HUES64 (cell line): ENCODE results near the gene CHST9.
A peak's percentile ranks its signal among the peaks of the same experiment; 100 is the strongest.
"Not testable (repeated sequence)": the region's sequence is repeated elsewhere in the genome, so short reads cannot be mapped to it uniquely, and the experiment has no call there.

Source experiments
- H3K27ac ChIP-seq: 2 replicates; pipeline ENCODE4 v1.7.0; 2013; ENCODE audit warnings: low read depth, low read length, inconsistent platforms
- H3K27me3 ChIP-seq: 2 replicates; pipeline ENCODE4 v1.6.1; 2013; ENCODE audit warnings: mild to moderate bottlenecking, low read length; ENCODE audit not compliant: insufficient read depth
- H3K36me3 ChIP-seq: 2 replicates; pipeline ENCODE4 v1.6.1; 2013; ENCODE audit warnings: mild to moderate bottlenecking, low read length; ENCODE audit not compliant: insufficient read depth
- H3K4me1 ChIP-seq: 2 replicates; pipeline ENCODE4 v1.6.1; 2013; ENCODE audit warnings: mild to moderate bottlenecking, low read length, moderate library complexity; ENCODE audit not compliant: insufficient read depth
- H3K4me3 ChIP-seq: 2 replicates; pipeline ENCODE4 v1.5.1; 2013; ENCODE audit warnings: mild to moderate bottlenecking, low read length, moderate library complexity
- H3K9ac ChIP-seq: 2 replicates; pipeline ENCODE4 v1.6.1; 2013; ENCODE audit warnings: mild to moderate bottlenecking, low read depth, low read length
- H3K9me3 ChIP-seq: 2 replicates; pipeline ENCODE4 v1.6.1; 2013; ENCODE audit warnings: low read depth, low read length; ENCODE audit not compliant: insufficient read depth
- whole genome bisulfite sequencing: fragments of 150-250, 120-280 bp; methylation state at CpG from one replicate; pipeline ENCODE4 v1.1.7; 2013; ENCODE audit warnings: missing lambda C conversion rate; 5-methylcytosine and 5-hydroxymethylcytosine counted together

CHST9 gene

GRCh38 chr18:26972549-26972948 is 212.6 kb downstream of the CHST9 start:
- H3K9me3 ChIP-seq, H3K27me3 ChIP-seq, H3K36me3 ChIP-seq, H3K27ac ChIP-seq, H3K4me3 ChIP-seq, H3K4me1 ChIP-seq, H3K9ac ChIP-seq: not testable (repeated sequence)
- 91% methylated on average over 15 of the region's 15 CpGs for WGBS

- Histone ChIP-seq H3K9ac (no peak overlapping the region), H3K4me1 (no peaks in the 10 kb centered on the region), H3K27ac (no peak overlapping the region), H3K9me3 (no peaks in the 10 kb centered on the region), H3K27me3 (no peaks in the 10 kb centered on the region), H3K36me3 (no peaks in the 10 kb centered on the region), H3K4me3 (no peak overlapping the region)
- WGBS = 89% methylated on average over 8 of the region's 8 CpGs
Measured at GRCh38 chr18:26971409-26971808, 213.7 kb downstream of the CHST9 start.

- H3K36me3 ChIP-seq = no peaks in the 10 kb centered on the region
- H3K4me3 ChIP-seq = no peak overlapping the region
- no peaks in the 10 kb centered on the region for H3K27me3 ChIP-seq
- H3K9me3 ChIP-seq = no peaks in the 10 kb centered on the region
- no peak overlapping the region for H3K9ac ChIP-seq
- 70% methylated on average over 3 of the region's 4 CpGs for WGBS
- no peaks in the 10 kb centered on the region for H3K4me1 ChIP-seq
- no peak overlapping the region for H3K27ac ChIP-seq
Measured at GRCh38 chr18:26970637-26971036, 214.5 kb downstream of the CHST9 start.

- Histone ChIP-seq H3K9ac (no peak overlapping the region), H3K27ac (no peak overlapping the region), H3K4me3 (no peak overlapping the region), H3K4me1 (peaks cover 4% of the 10 kb centered on the region; the same call in 1 of the 2 replicates), H3K27me3 (no peaks in the 10 kb centered on the region), H3K9me3 (no peaks in the 10 kb centered on the region), H3K36me3 (no peaks in the 10 kb centered on the region)
- 91% methylated on average over 3 of the region's 3 CpGs for WGBS
Measured at GRCh38 chr18:26965206-26965605, 219.9 kb downstream of the CHST9 start.

GRCh38 chr18:26963292-26963691 is 221.8 kb downstream of the CHST9 start:
- no peaks in the 10 kb centered on the region for H3K36me3 ChIP-seq
- WGBS = 88% methylated on average over 2 of the region's 3 CpGs
- H3K27me3 ChIP-seq = no peaks in the 10 kb centered on the region
- no peak overlapping the region for H3K4me3 ChIP-seq
- no peak overlapping the region for H3K27ac ChIP-seq
- no peak overlapping the region for H3K9ac ChIP-seq
- H3K9me3 ChIP-seq = no peaks in the 10 kb centered on the region
- peaks cover 6% of the 10 kb centered on the region; the same call in 1 of the 2 replicates for H3K4me1 ChIP-seq

- Histone ChIP-seq H3K27ac (no peak overlapping the region), H3K36me3 (no peaks in the 10 kb centered on the region), H3K27me3 (no peaks in the 10 kb centered on the region), H3K9ac (no peak overlapping the region), H3K4me1 (peaks cover 18% of the 10 kb centered on the region), H3K4me3 (no peak overlapping the region), H3K9me3 (no peaks in the 10 kb centered on the region)
- WGBS = 91% methylated on average over 2 of the region's 3 CpGs
Measured at GRCh38 chr18:26961839-26962238, 223.3 kb downstream of the CHST9 start.

GRCh38 chr18:26960911-26961310 is 224.2 kb downstream of the CHST9 start:
- no peaks in the 10 kb centered on the region for H3K9me3 ChIP-seq
- no peak overlapping the region for H3K4me3 ChIP-seq
- no peaks in the 10 kb centered on the region for H3K36me3 ChIP-seq
- H3K27me3 ChIP-seq = no peaks in the 10 kb centered on the region
- 64% methylated on average over 1 of the region's 4 CpGs for WGBS
- H3K4me1 ChIP-seq = peaks cover 23% of the 10 kb centered on the region
- H3K27ac ChIP-seq = no peak overlapping the region
- H3K9ac ChIP-seq = no peak overlapping the region

- 17% methylated on average over 4 of the region's 4 CpGs for WGBS
- no peaks in the 10 kb centered on the region for H3K36me3 ChIP-seq
- 0 out of 2 replicates have a peak overlapping the region, but pooled peaks have one; percentile 6 for H3K4me3 ChIP-seq
- no peaks in the 10 kb centered on the region for H3K9me3 ChIP-seq
- H3K4me1 ChIP-seq = peaks cover 19% of the 10 kb centered on the region
- H3K9ac ChIP-seq = no peak overlapping the region
- peak overlapping the region; percentile 86 for H3K27ac ChIP-seq
- H3K27me3 ChIP-seq = no peaks in the 10 kb centered on the region
Measured at GRCh38 chr18:26956863-26957262, 228.2 kb downstream of the CHST9 start.

GRCh38 chr18:26948703-26949102 is 236.4 kb downstream of the CHST9 start:
- H3K9ac ChIP-seq = no peak overlapping the region
- H3K36me3 ChIP-seq = no peaks in the 10 kb centered on the region
- WGBS = 80% methylated on average over 4 of the region's 4 CpGs
- no peak overlapping the region for H3K27ac ChIP-seq
- H3K4me3 ChIP-seq = no peak overlapping the region
- no peaks in the 10 kb centered on the region for H3K27me3 ChIP-seq
- no peaks in the 10 kb centered on the region for H3K4me1 ChIP-seq
- 0 out of 2 replicates have a peak, but pooled peaks cover 3% of the 10 kb centered on the region for H3K9me3 ChIP-seq

GRCh38 chr18:26943906-26944305 is 241.2 kb downstream of the CHST9 start:
- Histone ChIP-seq H3K4me3 (no peak overlapping the region), H3K27me3 (no peaks in the 10 kb centered on the region), H3K27ac (no peak overlapping the region), H3K4me1 (no peaks in the 10 kb centered on the region), H3K36me3 (no peaks in the 10 kb centered on the region), H3K9ac (no peak overlapping the region), H3K9me3 (0 out of 2 replicates have a peak, but pooled peaks cover 3% of the 10 kb centered on the region)
- 64% methylated on average over 3 of the region's 3 CpGs for WGBS

GRCh38 chr18:26941584-26941983 is 243.5 kb downstream of the CHST9 start:
- no peak overlapping the region for H3K9ac ChIP-seq
- H3K4me1 ChIP-seq = no peaks in the 10 kb centered on the region
- no peaks in the 10 kb centered on the region for H3K36me3 ChIP-seq
- H3K27me3 ChIP-seq = no peaks in the 10 kb centered on the region
- no peak overlapping the region for H3K4me3 ChIP-seq
- H3K27ac ChIP-seq = no peak overlapping the region
- H3K9me3 ChIP-seq = no peaks in the 10 kb centered on the region
- 96% methylated on average over 4 of the region's 6 CpGs for WGBS

- Histone ChIP-seq H3K4me3 (no peak overlapping the region), H3K9me3 (no peaks in the 10 kb centered on the region), H3K27ac (no peak overlapping the region), H3K27me3 (no peaks in the 10 kb centered on the region), H3K9ac (no peak overlapping the region), H3K36me3 (no peaks in the 10 kb centered on the region), H3K4me1 (no peaks in the 10 kb centered on the region)
- WGBS = 94% methylated on average over 5 of the region's 5 CpGs
Measured at GRCh38 chr18:26940744-26941398, 244.2 kb downstream of the CHST9 start.
